ENCODE results near the gene POLE. TPM values are rescaled to one million over a fixed set of nuclear protein-coding genes. Genes with fewer than 3 reads are reported as not detected.

Gene POLE
- total and polyA plus RNA-seq, 2 donors (not counting 1 experiment from before 2014, with no cell fraction given): 6.2 to 9.6 TPM

DNA sequence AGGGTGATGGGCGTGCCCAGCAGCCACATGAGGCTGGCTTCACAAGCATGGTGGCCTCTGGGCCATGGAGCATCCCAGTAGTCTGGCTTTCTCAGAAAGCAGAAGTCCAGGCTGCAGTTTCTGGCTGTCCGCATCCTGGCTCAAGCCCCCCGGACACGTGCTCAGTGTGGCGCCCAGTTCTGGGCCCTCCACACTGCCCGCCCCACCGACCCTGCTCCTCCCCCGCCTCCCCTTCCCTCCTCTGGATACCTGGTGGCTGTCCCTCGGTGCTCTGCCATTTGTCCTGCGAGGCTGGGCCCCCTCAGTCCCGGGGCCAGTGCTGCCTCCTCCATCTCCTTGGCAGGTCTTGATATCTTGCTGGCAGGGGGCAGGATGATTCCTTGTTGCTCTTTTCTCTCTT is 108.3 kb downstream of the POLE start:
- Histone ChIP-seq H3K27ac (ENCODE audit: insufficient read depth, low read length) (no peak overlapping the region), H3K4me2 (ENCODE audit: extremely low read depth, insufficient read depth, low read length) (no peak overlapping the region), H2AFZ (ENCODE audit: low read length) (no peak overlapping the region), H3K9me3 (ENCODE audit: control insufficient read depth, insufficient read depth, low read depth, low read length) (no peaks in the 10 kb centered on the region), H3K27me3 (ENCODE audit: control insufficient read depth, insufficient read depth, low read length) (no peaks in the 10 kb centered on the region), H3K4me1 (ENCODE audit: control insufficient read depth, extremely low read depth, insufficient read depth, low read length) (no peaks in the 10 kb centered on the region), H4K20me1 (ENCODE audit: control insufficient read depth, extremely low read depth, insufficient read depth, low read length) (no peaks in the 10 kb centered on the region), H3K79me2 (ENCODE audit: control insufficient read depth, insufficient read depth, low read length) (no peaks in the 10 kb centered on the region), H3K4me3 (replicated peaks in 1 of 4; ENCODE audit: control extremely low read depth in 1 of 4, insufficient read depth in 1 of 4, low read depth in 3 of 4, low read length in 4 of 4) (no peak overlapping the region), H3K36me3 (ENCODE audit: control insufficient read depth, insufficient read depth, low read length) (peaks cover 6% of the 10 kb centered on the region), H3K9ac (ENCODE audit: insufficient read depth, low read length) (no peak overlapping the region)
- no peak for DNase-seq (ENCODE audit: low read depth in 2 of 2)
- no peak for TF ChIP-seq EZH2 (IDR thresholded peaks at IDR 0.05; ENCODE audit: low read length, missing control alignments)
- TF ChIP-seq, protein P1, sequence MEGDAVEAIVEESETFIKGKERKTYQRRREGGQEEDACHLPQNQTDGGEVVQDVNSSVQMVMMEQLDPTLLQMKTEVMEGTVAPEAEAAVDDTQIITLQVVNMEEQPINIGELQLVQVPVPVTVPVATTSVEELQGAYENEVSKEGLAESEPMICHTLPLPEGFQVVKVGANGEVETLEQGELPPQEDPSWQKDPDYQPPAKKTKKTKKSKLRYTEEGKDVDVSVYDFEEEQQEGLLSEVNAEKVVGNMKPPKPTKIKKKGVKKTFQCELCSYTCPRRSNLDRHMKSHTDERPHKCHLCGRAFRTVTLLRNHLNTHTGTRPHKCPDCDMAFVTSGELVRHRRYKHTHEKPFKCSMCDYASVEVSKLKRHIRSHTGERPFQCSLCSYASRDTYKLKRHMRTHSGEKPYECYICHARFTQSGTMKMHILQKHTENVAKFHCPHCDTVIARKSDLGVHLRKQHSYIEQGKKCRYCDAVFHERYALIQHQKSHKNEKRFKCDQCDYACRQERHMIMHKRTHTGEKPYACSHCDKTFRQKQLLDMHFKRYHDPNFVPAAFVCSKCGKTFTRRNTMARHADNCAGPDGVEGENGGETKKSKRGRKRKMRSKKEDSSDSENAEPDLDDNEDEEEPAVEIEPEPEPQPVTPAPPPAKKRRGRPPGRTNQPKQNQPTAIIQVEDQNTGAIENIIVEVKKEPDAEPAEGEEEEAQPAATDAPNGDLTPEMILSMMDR (conservative IDR thresholded peaks at IDR 0.05 in 1 of 2, IDR thresholded peaks at IDR 0.05 in 1 of 2; ENCODE audit: low read depth in 1 of 2, low read length in 2 of 2): no peak

DNA sequence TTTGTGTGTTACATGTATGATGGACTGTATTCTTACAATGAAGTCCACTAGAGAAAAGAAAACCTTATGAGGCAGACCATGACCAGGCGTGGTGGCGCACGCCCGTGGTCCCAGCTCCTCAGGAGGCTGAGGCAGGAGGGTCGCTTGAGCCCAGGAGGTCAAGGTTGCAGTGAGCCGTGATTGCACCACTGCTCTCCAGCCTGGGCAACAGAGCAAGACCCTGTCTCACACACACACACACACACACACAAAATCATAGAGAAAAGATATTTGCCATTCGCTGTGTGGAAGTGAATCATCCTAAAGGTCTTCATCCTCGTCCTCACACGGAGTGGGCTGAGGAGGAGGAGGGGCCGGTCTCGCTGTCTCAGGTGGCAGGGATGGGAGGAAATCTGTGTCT is 109.0 kb downstream of the POLE start:
- H3K79me2 ChIP-seq (ENCODE audit: control insufficient read depth, insufficient read depth, low read length): no peaks in the 10 kb centered on the region
- no peak for DNase-seq (ENCODE audit: low read depth in 2 of 2)
- no peak overlapping the region for H2AFZ ChIP-seq (ENCODE audit: low read length)
- no peaks in the 10 kb centered on the region for H3K4me1 ChIP-seq (ENCODE audit: control insufficient read depth, extremely low read depth, insufficient read depth, low read length)
- no peak overlapping the region for H3K27ac ChIP-seq (ENCODE audit: insufficient read depth, low read length)
- peaks cover 6% of the 10 kb centered on the region for H3K36me3 ChIP-seq (ENCODE audit: control insufficient read depth, insufficient read depth, low read length)
- no peaks in the 10 kb centered on the region for H3K27me3 ChIP-seq (ENCODE audit: control insufficient read depth, insufficient read depth, low read length)
- TF ChIP-seq, protein P1 (conservative IDR thresholded peaks at IDR 0.05 in 1 of 2, IDR thresholded peaks at IDR 0.05 in 1 of 2; ENCODE audit: low read depth in 1 of 2, low read length in 2 of 2): no peak
- no peak for TF ChIP-seq EZH2 (IDR thresholded peaks at IDR 0.05; ENCODE audit: low read length, missing control alignments)
- H3K4me2 ChIP-seq (ENCODE audit: extremely low read depth, insufficient read depth, low read length): no peak overlapping the region
- no peaks in the 10 kb centered on the region for H4K20me1 ChIP-seq (ENCODE audit: control insufficient read depth, extremely low read depth, insufficient read depth, low read length)
- no peak overlapping the region for H3K9ac ChIP-seq (ENCODE audit: insufficient read depth, low read length)
- H3K9me3 ChIP-seq (ENCODE audit: control insufficient read depth, insufficient read depth, low read depth, low read length): no peaks in the 10 kb centered on the region
- H3K4me3 ChIP-seq (replicated peaks in 1 of 4; ENCODE audit: control extremely low read depth in 1 of 4, insufficient read depth in 1 of 4, low read depth in 3 of 4, low read length in 4 of 4): no peak overlapping the region

DNA sequence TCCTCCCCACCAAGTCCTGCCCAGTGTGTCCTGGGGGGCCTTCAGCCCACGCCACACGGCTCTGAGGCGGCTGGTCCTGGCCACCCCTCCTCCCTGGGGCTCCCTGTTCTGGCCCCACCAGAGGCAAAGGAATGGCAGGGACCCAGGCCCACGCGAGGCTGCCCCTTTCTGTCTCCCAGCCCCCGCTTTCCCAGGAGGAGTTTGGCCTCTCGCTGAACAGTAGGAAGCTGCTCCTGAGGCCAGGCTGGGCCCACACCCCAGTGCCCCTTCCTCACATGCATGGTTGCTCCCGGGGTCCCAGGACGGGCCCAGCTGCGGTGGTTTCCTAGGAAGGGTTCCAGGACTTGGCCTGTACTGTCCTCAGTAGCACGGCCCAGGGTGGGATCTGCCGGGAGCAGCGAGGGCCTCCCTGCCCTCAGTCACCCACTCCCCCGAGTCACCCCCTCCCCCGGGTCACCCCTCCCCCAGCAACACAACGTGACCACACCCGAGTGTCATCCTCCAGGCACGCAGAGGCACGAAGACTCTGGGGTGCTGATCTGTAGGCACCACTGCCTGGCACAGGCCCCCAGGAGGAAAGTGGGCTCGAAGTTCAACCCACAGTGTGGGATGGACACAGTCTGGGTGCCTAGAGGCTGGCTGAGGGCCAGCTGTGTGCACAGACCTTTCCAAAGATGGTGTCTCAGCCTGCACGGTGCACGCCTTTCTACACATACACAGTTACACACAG is 109.8 kb downstream of the POLE start:
- no peak for DNase-seq (ENCODE audit: low read depth in 2 of 2)
- H3K9ac ChIP-seq (ENCODE audit: insufficient read depth, low read length): no peak overlapping the region
- no peak overlapping the region for H2AFZ ChIP-seq (ENCODE audit: low read length)
- no peak for TF ChIP-seq EZH2 (IDR thresholded peaks at IDR 0.05; ENCODE audit: low read length, missing control alignments)
- TF ChIP-seq, protein P1 (conservative IDR thresholded peaks at IDR 0.05 in 1 of 2, IDR thresholded peaks at IDR 0.05 in 1 of 2; ENCODE audit: low read depth in 1 of 2, low read length in 2 of 2): no peak
- no peaks in the 10 kb centered on the region for H3K79me2 ChIP-seq (ENCODE audit: control insufficient read depth, insufficient read depth, low read length)
- H3K4me3 ChIP-seq (replicated peaks in 1 of 4; ENCODE audit: control extremely low read depth in 1 of 4, insufficient read depth in 1 of 4, low read depth in 3 of 4, low read length in 4 of 4): no peak overlapping the region
- no peaks in the 10 kb centered on the region for H3K4me1 ChIP-seq (ENCODE audit: control insufficient read depth, extremely low read depth, insufficient read depth, low read length)
- no peaks in the 10 kb centered on the region for H4K20me1 ChIP-seq (ENCODE audit: control insufficient read depth, extremely low read depth, insufficient read depth, low read length)
- H3K27me3 ChIP-seq (ENCODE audit: control insufficient read depth, insufficient read depth, low read length): no peaks in the 10 kb centered on the region
- peaks cover 6% of the 10 kb centered on the region for H3K36me3 ChIP-seq (ENCODE audit: control insufficient read depth, insufficient read depth, low read length)
- H3K4me2 ChIP-seq (ENCODE audit: extremely low read depth, insufficient read depth, low read length): no peak overlapping the region
- H3K9me3 ChIP-seq (ENCODE audit: control insufficient read depth, insufficient read depth, low read depth, low read length): no peaks in the 10 kb centered on the region
- no peak overlapping the region for H3K27ac ChIP-seq (ENCODE audit: insufficient read depth, low read length)

Data from fibroblast of lung (primary cell).